H9 (cell line): ENCODE data around the gene GAB3. TPM values are rescaled to one million over a fixed set of nuclear protein-coding genes. Genes with fewer than 3 reads are reported as not detected.

ENCODE experiments used
- DNase-seq: peaks from one replicate; pipeline ENCODE4 v3.0.0-alpha.2; 2017
- H2AFZ ChIP-seq: one replicate; pipeline ENCODE4 v1.6.1; 2013; ENCODE audit warnings: mild to moderate bottlenecking, low read length, control low read depth, moderate library complexity
- H2AK5ac ChIP-seq: 2 replicates; pipeline ENCODE4 v1.6.1; 2013; ENCODE audit warnings: low read length, control low read depth, mixed read lengths; ENCODE audit not compliant: insufficient read length
- H2BK120ac ChIP-seq: one replicate; pipeline ENCODE4 v1.6.1; 2013; ENCODE audit warnings: low read depth, mild to moderate bottlenecking, low read length, control low read depth, inconsistent platforms; ENCODE audit not compliant: poor library complexity, severe bottlenecking
- H2BK12ac ChIP-seq: 2 replicates; pipeline ENCODE4 v1.6.1; 2013; ENCODE audit warnings: low read length, control low read depth, mixed read lengths, low read depth; ENCODE audit not compliant: insufficient read length
- H2BK15ac ChIP-seq: 2 replicates; pipeline ENCODE4 v1.6.1; 2013; ENCODE audit warnings: low read depth, low read length, control low read depth
- H2BK20ac ChIP-seq: one replicate; pipeline ENCODE4 v1.6.1; 2013; ENCODE audit warnings: low read depth, mild to moderate bottlenecking, low read length, control low read depth, inconsistent platforms; ENCODE audit not compliant: poor library complexity, severe bottlenecking
- H2BK5ac ChIP-seq: 2 replicates; pipeline ENCODE4 v1.6.1; 2013; ENCODE audit warnings: low read length, control low read depth, mixed read lengths; ENCODE audit not compliant: insufficient read length
- H3K14ac ChIP-seq: 2 replicates; pipeline ENCODE4 v1.6.1; 2013; ENCODE audit warnings: low read length, control low read depth; ENCODE audit not compliant: insufficient read depth
- H3K18ac ChIP-seq: 2 replicates; pipeline ENCODE4 v1.6.1; 2013; ENCODE audit warnings: low read depth, mild to moderate bottlenecking, mixed read lengths, low read length, control low read depth; ENCODE audit not compliant: insufficient read length
- H3K23ac ChIP-seq: 2 replicates; pipeline ENCODE4 v1.6.1; 2013; ENCODE audit warnings: low read length, control low read depth, mixed read lengths, low read depth; ENCODE audit not compliant: insufficient read length
- H3K23me2 ChIP-seq: 2 replicates; pipeline ENCODE4 v1.6.1; 2013; ENCODE audit warnings: low read depth, mild to moderate bottlenecking, mixed read lengths, low read length, control low read depth; ENCODE audit not compliant: insufficient read length, poor library complexity, severe bottlenecking
- H3K27ac ChIP-seq: 2 replicates; pipeline ENCODE4 v1.5.1; 2013; ENCODE audit warnings: low read length, control low read depth, mixed read lengths, low read depth; ENCODE audit not compliant: insufficient read length
- H3K27me3 ChIP-seq: 2 replicates; pipeline ENCODE4 v1.6.1; 2013; ENCODE audit warnings: low read length, control low read depth, inconsistent platforms; ENCODE audit not compliant: insufficient read depth
- H3K4ac ChIP-seq: 2 replicates; pipeline ENCODE4 v1.6.1; 2013; ENCODE audit warnings: low read depth, mild to moderate bottlenecking, control low read depth, inconsistent platforms, low read length, moderate library complexity
- H3K4me1 ChIP-seq: 2 replicates; pipeline ENCODE4 v1.6.1; 2013; ENCODE audit warnings: low read length, control low read depth, inconsistent platforms; ENCODE audit not compliant: insufficient read depth
- H3K4me2 ChIP-seq: 2 replicates; pipeline ENCODE4 v1.6.1; 2013; ENCODE audit warnings: low read length, control low read depth, mixed read lengths; ENCODE audit not compliant: insufficient read length, insufficient read depth
- H3K56ac ChIP-seq: 2 replicates; pipeline ENCODE4 v1.6.1; 2013; ENCODE audit warnings: low read depth, mild to moderate bottlenecking, mixed read lengths, low read length, control low read depth; ENCODE audit not compliant: insufficient read length
- H3K79me1 ChIP-seq: 2 replicates; pipeline ENCODE4 v1.6.1; 2013; ENCODE audit warnings: low read depth, mild to moderate bottlenecking, moderate library complexity, low read length, control low read depth, inconsistent platforms; ENCODE audit not compliant: insufficient read depth, poor library complexity, severe bottlenecking
- H3K79me2 ChIP-seq: 2 replicates; pipeline ENCODE4 v1.6.1; 2013; ENCODE audit warnings: low read length, control low read depth, inconsistent platforms; ENCODE audit not compliant: insufficient read depth
- H3K9ac ChIP-seq: 2 replicates; pipeline ENCODE4 v1.6.1; 2013; ENCODE audit warnings: low read length, control low read depth, mixed read lengths; ENCODE audit not compliant: insufficient read length; ENCODE audit errors: extremely low read depth
- H3K9me3 ChIP-seq: one replicate; pipeline ENCODE4 v1.6.1; 2013; ENCODE audit warnings: low read depth, low read length, inconsistent platforms; ENCODE audit not compliant: control insufficient read depth
- H3T11ph ChIP-seq: one replicate; pipeline ENCODE4 v1.6.1; 2013; ENCODE audit warnings: mild to moderate bottlenecking, low read length, control low read depth, inconsistent platforms
- H4K20me1 ChIP-seq: one replicate; pipeline ENCODE4 v1.6.1; 2013; ENCODE audit not compliant: control insufficient read depth, insufficient read length, insufficient read depth
- H4K5ac ChIP-seq: 2 replicates; pipeline ENCODE4 v1.6.1; 2013; ENCODE audit warnings: low read depth, mild to moderate bottlenecking, mixed read lengths, low read length, control low read depth; ENCODE audit not compliant: insufficient read length
- H4K8ac ChIP-seq: replicated peaks from 2 replicates; pipeline ENCODE4 v1.6.1; 2013; ENCODE audit warnings: low read length, control low read depth, mixed read lengths, low read depth; ENCODE audit not compliant: insufficient read length
- H4K91ac ChIP-seq: 2 replicates; pipeline ENCODE4 v1.6.1; 2013; ENCODE audit warnings: low read depth, mild to moderate bottlenecking, moderate library complexity, mixed read lengths, low read length, control low read depth; ENCODE audit not compliant: insufficient read length
- H3K27ac Mint-ChIP-seq, 3 experiments: 2 replicates in 2 of 3; 3 replicates in 1 of 3; pipeline ENCODE4 v1.8.0; 2020 to 2021; ENCODE audit warnings: mixed read lengths in 3 of 3, mild to moderate bottlenecking in 1 of 3, moderate library complexity in 1 of 3
- H3K27me3 Mint-ChIP-seq: 2 replicates; pipeline ENCODE4 v1.8.0; 2021; ENCODE audit warnings: low read depth, mild to moderate bottlenecking, moderate library complexity, mixed read lengths
- H3K36me3 Mint-ChIP-seq, 3 experiments: 2 replicates in 2 of 3; 3 replicates in 1 of 3; pipeline ENCODE4 v1.8.0; 2020 to 2021; ENCODE audit warnings: low read depth in 3 of 3, mixed read lengths in 3 of 3; ENCODE audit not compliant: insufficient read depth in 1 of 3
- H3K4me1 Mint-ChIP-seq, 2 experiments: 2 replicates each; pipeline ENCODE4 v1.8.0; 2020; ENCODE audit warnings: mixed read lengths in 2 of 2
- H3K4me3 Mint-ChIP-seq, 2 experiments: 2 replicates in 1 of 2; 3 replicates in 1 of 2; pipeline ENCODE4 v1.8.0; 2020 to 2021; ENCODE audit warnings: mild to moderate bottlenecking in 2 of 2, mixed read lengths in 2 of 2, moderate library complexity in 1 of 2
- H3K9me3 Mint-ChIP-seq, 2 experiments: 2 replicates in 1 of 2; 3 replicates in 1 of 2; pipeline ENCODE4 v1.8.0; 2020; ENCODE audit warnings: mild to moderate bottlenecking in 2 of 2, mixed read lengths in 2 of 2, moderate library complexity in 1 of 2
- total RNA-seq: library from RNA; stranded (reverse); gene quantifications from 2 replicates; pipeline ENCODE4 v1.2.1, GENCODE V29; 2021
- TF ChIP-seq, protein P1 (sequence below): fragments of 200-600 bp; sonication (generic); conservative IDR thresholded peaks from 3 replicates; pipeline ENCODE4 v1.8.0; 2021; ENCODE audit warnings: antibody characterized with exemption, mild to moderate bottlenecking

The GAB3 gene
- total RNA-seq, 1 experiment from 2014 or later: 0.46 TPM

DNA sequence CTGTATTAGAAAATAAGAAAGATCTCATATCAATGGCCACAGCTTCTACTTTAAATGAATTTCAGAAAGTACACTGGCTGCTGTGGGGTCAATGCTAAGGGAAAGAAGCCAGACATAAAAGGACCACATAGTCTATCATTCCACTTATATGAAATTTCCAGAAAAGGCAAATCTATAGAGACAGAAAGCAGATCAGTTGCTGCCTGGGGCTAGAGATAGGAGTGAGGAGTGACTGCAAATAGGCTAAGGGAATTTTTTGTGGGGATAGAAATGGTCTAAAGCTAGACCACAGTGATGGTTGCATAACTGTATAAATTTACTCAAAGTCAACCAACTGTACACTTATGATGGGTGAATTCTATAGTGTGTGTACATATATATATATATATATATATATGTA is 8.3 kb downstream of the GAB3 start:
- Histone ChIP-seq H3K56ac (no peak overlapping the region), H4K91ac (no peak overlapping the region), H2AK5ac (no peak overlapping the region), H3K4ac (no peak overlapping the region), H2BK20ac (no peak overlapping the region), H3K23ac (no peak overlapping the region), H2AFZ (no peak overlapping the region), H3K4me2 (no peak overlapping the region), H2BK5ac (no peak overlapping the region), H3K27me3 (no peaks in the 10 kb centered on the region; the same call in 1 of the 2 replicates), H4K8ac (no peak overlapping the region), H3K27ac (no peak overlapping the region), H3K9me3 (peaks cover 18% of the 10 kb centered on the region), H3K4me1 (no peaks in the 10 kb centered on the region), H3K14ac (no peak overlapping the region), H2BK120ac (no peak overlapping the region), H2BK12ac (no peak overlapping the region), H4K20me1 (no peaks in the 10 kb centered on the region), H3K23me2 (no peaks in the 10 kb centered on the region), H2BK15ac (no peak overlapping the region), H3K18ac (no peak overlapping the region), H4K5ac (no peak overlapping the region), H3K9ac (no peak overlapping the region), H3T11ph (no peak overlapping the region), H3K79me2 (no peaks in the 10 kb centered on the region), H3K79me1 (no peaks in the 10 kb centered on the region)
- DNase-seq: no peak
- peaks cover 4% of the 10 kb centered on the region for H3K27me3 Mint-ChIP-seq
- H3K36me3 Mint-ChIP-seq: peaks cover 0 to 2% (median 0%) of the 10 kb centered on the region in 3 experiments; a peak in 3 of 7 replicates
- H3K4me3 Mint-ChIP-seq: no peak overlapping the region
- peaks cover 62 to 78% of the 10 kb centered on the region in 2 experiments for H3K9me3 Mint-ChIP-seq
- TF ChIP-seq, protein P1, sequence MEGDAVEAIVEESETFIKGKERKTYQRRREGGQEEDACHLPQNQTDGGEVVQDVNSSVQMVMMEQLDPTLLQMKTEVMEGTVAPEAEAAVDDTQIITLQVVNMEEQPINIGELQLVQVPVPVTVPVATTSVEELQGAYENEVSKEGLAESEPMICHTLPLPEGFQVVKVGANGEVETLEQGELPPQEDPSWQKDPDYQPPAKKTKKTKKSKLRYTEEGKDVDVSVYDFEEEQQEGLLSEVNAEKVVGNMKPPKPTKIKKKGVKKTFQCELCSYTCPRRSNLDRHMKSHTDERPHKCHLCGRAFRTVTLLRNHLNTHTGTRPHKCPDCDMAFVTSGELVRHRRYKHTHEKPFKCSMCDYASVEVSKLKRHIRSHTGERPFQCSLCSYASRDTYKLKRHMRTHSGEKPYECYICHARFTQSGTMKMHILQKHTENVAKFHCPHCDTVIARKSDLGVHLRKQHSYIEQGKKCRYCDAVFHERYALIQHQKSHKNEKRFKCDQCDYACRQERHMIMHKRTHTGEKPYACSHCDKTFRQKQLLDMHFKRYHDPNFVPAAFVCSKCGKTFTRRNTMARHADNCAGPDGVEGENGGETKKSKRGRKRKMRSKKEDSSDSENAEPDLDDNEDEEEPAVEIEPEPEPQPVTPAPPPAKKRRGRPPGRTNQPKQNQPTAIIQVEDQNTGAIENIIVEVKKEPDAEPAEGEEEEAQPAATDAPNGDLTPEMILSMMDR: no peak
- H3K27ac Mint-ChIP-seq: no peak overlapping the region
- no peaks in the 10 kb centered on the region for H3K4me1 Mint-ChIP-seq
